ENCODE results near the gene GRK5.

DNA sequence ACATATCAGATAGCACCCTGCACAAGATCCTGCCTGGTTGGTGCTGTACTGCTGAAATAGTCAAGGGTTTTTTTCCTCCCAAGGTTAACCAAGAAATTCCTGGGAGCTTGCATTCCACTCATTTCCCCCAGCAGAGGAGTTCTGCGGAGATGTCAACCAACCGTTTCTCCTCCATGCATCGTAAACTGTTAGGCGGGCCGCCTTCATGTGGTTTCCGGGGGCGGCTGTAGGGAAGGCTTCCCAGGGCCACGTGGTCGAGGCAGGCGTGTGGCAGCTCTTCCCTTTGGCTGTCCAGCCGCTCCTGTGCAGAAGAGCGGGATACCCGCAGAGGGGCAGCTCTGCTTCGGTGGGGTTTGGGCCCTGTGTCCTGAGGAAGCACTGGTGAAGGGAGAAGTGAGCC, 221.4 kb downstream of the GRK5 start:
- TF ChIP-seq, protein P1, sequence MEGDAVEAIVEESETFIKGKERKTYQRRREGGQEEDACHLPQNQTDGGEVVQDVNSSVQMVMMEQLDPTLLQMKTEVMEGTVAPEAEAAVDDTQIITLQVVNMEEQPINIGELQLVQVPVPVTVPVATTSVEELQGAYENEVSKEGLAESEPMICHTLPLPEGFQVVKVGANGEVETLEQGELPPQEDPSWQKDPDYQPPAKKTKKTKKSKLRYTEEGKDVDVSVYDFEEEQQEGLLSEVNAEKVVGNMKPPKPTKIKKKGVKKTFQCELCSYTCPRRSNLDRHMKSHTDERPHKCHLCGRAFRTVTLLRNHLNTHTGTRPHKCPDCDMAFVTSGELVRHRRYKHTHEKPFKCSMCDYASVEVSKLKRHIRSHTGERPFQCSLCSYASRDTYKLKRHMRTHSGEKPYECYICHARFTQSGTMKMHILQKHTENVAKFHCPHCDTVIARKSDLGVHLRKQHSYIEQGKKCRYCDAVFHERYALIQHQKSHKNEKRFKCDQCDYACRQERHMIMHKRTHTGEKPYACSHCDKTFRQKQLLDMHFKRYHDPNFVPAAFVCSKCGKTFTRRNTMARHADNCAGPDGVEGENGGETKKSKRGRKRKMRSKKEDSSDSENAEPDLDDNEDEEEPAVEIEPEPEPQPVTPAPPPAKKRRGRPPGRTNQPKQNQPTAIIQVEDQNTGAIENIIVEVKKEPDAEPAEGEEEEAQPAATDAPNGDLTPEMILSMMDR (IDR thresholded peaks at IDR 0.05; ENCODE audit: low read length) = no peak
- TF ChIP-seq EZH2 (optimal IDR thresholded peaks at IDR 0.05; ENCODE audit: low read depth, low read length) = no peak
- no peak for TF ChIP-seq EZH2phosphoT487 (IDR thresholded peaks at IDR 0.05; ENCODE audit: low read length)

Measured in MM.1S (cell line).